ENCODE results near the gene FZR1.

GRCh38 chr19:3463714-3464586, 42.2 kb upstream of the FZR1 start:
- no peak for TF ChIP-seq CTCF (conservative IDR thresholded peaks at IDR 0.05; ENCODE audit: low read depth, low read length)
- no peak for TF ChIP-seq EZH2 (IDR thresholded peaks at IDR 0.05; ENCODE audit: borderline replicate concordance, low read depth, low read length, poor library complexity, severe bottlenecking)

All from A673 (cell line).